ENCODE measurements around the gene DAGLB.

DNA sequence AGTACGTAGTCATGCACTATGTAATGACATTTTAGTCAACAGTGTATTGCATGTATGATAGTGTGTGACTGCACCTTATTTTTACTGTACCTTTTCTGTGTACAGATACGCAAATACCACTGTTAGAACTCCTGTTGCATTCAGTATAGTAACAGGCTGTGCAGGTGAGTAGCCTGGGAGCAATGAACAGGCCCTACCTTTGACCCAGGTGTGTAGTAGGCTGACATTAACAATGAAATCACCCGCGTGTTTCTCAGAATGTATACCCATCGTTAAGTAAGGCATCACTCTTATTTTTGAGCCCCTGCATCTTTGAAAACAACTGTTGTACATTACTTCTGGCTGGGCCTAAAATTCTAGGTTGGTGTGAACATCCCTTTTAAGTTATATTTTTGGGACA, 41.6 kb downstream of the DAGLB start:
- TF ChIP-seq, protein P1, sequence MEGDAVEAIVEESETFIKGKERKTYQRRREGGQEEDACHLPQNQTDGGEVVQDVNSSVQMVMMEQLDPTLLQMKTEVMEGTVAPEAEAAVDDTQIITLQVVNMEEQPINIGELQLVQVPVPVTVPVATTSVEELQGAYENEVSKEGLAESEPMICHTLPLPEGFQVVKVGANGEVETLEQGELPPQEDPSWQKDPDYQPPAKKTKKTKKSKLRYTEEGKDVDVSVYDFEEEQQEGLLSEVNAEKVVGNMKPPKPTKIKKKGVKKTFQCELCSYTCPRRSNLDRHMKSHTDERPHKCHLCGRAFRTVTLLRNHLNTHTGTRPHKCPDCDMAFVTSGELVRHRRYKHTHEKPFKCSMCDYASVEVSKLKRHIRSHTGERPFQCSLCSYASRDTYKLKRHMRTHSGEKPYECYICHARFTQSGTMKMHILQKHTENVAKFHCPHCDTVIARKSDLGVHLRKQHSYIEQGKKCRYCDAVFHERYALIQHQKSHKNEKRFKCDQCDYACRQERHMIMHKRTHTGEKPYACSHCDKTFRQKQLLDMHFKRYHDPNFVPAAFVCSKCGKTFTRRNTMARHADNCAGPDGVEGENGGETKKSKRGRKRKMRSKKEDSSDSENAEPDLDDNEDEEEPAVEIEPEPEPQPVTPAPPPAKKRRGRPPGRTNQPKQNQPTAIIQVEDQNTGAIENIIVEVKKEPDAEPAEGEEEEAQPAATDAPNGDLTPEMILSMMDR (IDR thresholded peaks at IDR 0.05; ENCODE audit: low read length) = no peak
- no peak for TF ChIP-seq EZH2 (optimal IDR thresholded peaks at IDR 0.05; ENCODE audit: low read depth, low read length)
